ENCODE measurements around the gene MTA1.

The MTA1 gene

GRCh38 chr14:105500036-105500725 is 80.6 kb downstream of the MTA1 start:
- TF ChIP-seq POLR2AphosphoS5 (IDR thresholded peaks at IDR 0.05; ENCODE audit: low read depth), result no peak
- no peak for TF ChIP-seq REST (IDR thresholded peaks at IDR 0.05; ENCODE audit: insufficient replicate concordance, low read depth)
- TF ChIP-seq CTCF (IDR thresholded peaks at IDR 0.05; ENCODE audit: insufficient read depth, low read length), result no peak
- no peak for TF ChIP-seq GABPA (IDR thresholded peaks at IDR 0.05; ENCODE audit: low read depth)
- no peak for TF ChIP-seq SPI1 (IDR thresholded peaks at IDR 0.05; ENCODE audit: borderline replicate concordance, low read depth)
- no peak for DNase-seq (ENCODE audit: low read depth in 1 of 2, low spot score in 1 of 2)
- Histone ChIP-seq H3K27me3 (ENCODE audit: insufficient read depth, poor library complexity, severe bottlenecking) (no peaks in the 10 kb centered on the region), H3K27ac (replicated peaks) (no peak overlapping the region), H3K4me3 (replicated peaks; ENCODE audit: insufficient read depth, low read length) (no peak overlapping the region)

- no peak for DNase-seq (ENCODE audit: low read depth in 1 of 2, low spot score in 1 of 2)
- Histone ChIP-seq H3K27ac (replicated peaks) (no peak overlapping the region), H3K27me3 (ENCODE audit: insufficient read depth, poor library complexity, severe bottlenecking) (no peaks in the 10 kb centered on the region), H3K4me3 (replicated peaks; ENCODE audit: insufficient read depth, low read length) (no peak overlapping the region)
- no peak for TF ChIP-seq SPI1 (IDR thresholded peaks at IDR 0.05; ENCODE audit: borderline replicate concordance, low read depth)
- no peak for TF ChIP-seq GABPA (IDR thresholded peaks at IDR 0.05; ENCODE audit: low read depth)
- no peak for TF ChIP-seq POLR2AphosphoS5 (IDR thresholded peaks at IDR 0.05; ENCODE audit: low read depth)
- TF ChIP-seq REST (IDR thresholded peaks at IDR 0.05; ENCODE audit: insufficient replicate concordance, low read depth), result no peak
- no peak for TF ChIP-seq CTCF (IDR thresholded peaks at IDR 0.05; ENCODE audit: insufficient read depth, low read length)
Measured at GRCh38 chr14:105500726-105501101, 81.1 kb downstream of the MTA1 start.

- H3K27me3 ChIP-seq (ENCODE audit: insufficient read depth, poor library complexity, severe bottlenecking), result no peaks in the 10 kb centered on the region
- H3K27ac ChIP-seq (replicated peaks), result no peak overlapping the region
- no peak for DNase-seq (ENCODE audit: low read depth in 1 of 2, low spot score in 1 of 2)
- H3K4me3 ChIP-seq (replicated peaks; ENCODE audit: insufficient read depth, low read length), result no peak overlapping the region
- no peak for TF ChIP-seq POLR2AphosphoS5 (IDR thresholded peaks at IDR 0.05; ENCODE audit: low read depth)
- no peak for TF ChIP-seq GABPA (IDR thresholded peaks at IDR 0.05; ENCODE audit: low read depth)
- no peak for TF ChIP-seq SPI1 (IDR thresholded peaks at IDR 0.05; ENCODE audit: borderline replicate concordance, low read depth)
- TF ChIP-seq REST (IDR thresholded peaks at IDR 0.05; ENCODE audit: insufficient replicate concordance, low read depth), result no peak
- no peak for TF ChIP-seq CTCF (IDR thresholded peaks at IDR 0.05; ENCODE audit: insufficient read depth, low read length)
Measured at GRCh38 chr14:105501504-105502291, 82.1 kb downstream of the MTA1 start.

All from HL-60 (cell line).